Stimulated activated CD8-positive, alpha-beta memory T cell treated with anti-CD3 and anti-CD28 coated beads, Interleukin-12 subunit alpha, Interleukin-12 subunit beta, amount 100 ng/mL, for 24 hours (primary cell): ENCODE measurements around the gene USP15.
"Not testable (repeated sequence)": the region's sequence is repeated elsewhere in the genome, so short reads cannot be mapped to it uniquely, and the experiment has no call there.

Source experiments
- DNase-seq: peaks from one replicate; pipeline ENCODE4 v3.0.0-alpha.2; 2020; ENCODE audit errors: extremely low read depth

Gene USP15

GRCh38 chr12:62446754-62447452 is 186.7 kb downstream of the USP15 start:
- DNase-seq: no peak

GRCh38 chr12:62448436-62448835 is 188.2 kb downstream of the USP15 start:
- no peak for DNase-seq

- not testable (repeated sequence) for DNase-seq
Measured at GRCh38 chr12:62455429-62455828, 195.2 kb downstream of the USP15 start.

GRCh38 chr12:62458626-62459025 is 198.4 kb downstream of the USP15 start:
- DNase-seq: no peak

- no peak for DNase-seq
Measured at GRCh38 chr12:62459976-62460375, 199.8 kb downstream of the USP15 start.

GRCh38 chr12:62461171-62461837 is 201.1 kb downstream of the USP15 start:
- DNase-seq: not testable (repeated sequence)

- not testable (repeated sequence) for DNase-seq
Measured at GRCh38 chr12:62463252-62463651, 203.0 kb downstream of the USP15 start.
